Uterus (tissue), 2 donors: ENCODE measurements around the gene RAB4B.
"Not testable (repeated sequence)": the region's sequence is repeated elsewhere in the genome, so short reads cannot be mapped to it uniquely, and the experiment has no call there.

Source experiments
- POLR2A ChIP-seq, 2 donors: fragments of 450-650 bp; IDR thresholded peaks; one replicate each; pipeline ENCODE4 v1.6.1; 2016; ENCODE audit warnings: antibody characterized with exemption in 2 of 2, mild to moderate bottlenecking in 1 of 2, moderate library complexity in 1 of 2
- TF ChIP-seq, protein P1 (sequence below), 4 experiments: fragments of 200-600 bp in 2 of 4; fragments of 450-650 bp in 2 of 4; sonication (generic) in 2 of 4; IDR thresholded peaks; one replicate each; pipeline ENCODE4 v1.5.1; 2016 to 2019; ENCODE audit warnings: antibody characterized with exemption in 4 of 4, mild to moderate bottlenecking in 2 of 4, moderate library complexity in 1 of 4

DNA sequence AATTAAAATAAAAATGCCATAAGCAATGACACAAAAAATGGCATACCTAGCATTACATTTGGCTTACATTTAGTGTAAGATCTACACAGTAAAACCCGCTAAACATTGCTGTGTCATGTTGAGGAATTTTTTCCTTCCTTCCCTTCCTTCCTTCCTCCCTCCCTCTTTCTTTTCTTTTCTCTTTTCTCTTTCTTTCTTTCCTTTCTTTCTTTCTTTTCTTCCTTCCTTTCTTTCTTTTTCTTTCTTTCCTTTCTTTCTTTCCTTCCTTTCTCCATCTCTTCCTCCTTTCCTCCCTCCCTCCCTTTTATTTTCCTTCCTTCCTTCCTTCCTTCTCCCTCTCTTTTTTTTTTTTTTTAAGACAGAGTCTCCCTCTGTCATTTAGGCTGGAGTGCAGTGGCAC is 60.4 kb downstream of the RAB4B start:
- TF ChIP-seq, protein P1, sequence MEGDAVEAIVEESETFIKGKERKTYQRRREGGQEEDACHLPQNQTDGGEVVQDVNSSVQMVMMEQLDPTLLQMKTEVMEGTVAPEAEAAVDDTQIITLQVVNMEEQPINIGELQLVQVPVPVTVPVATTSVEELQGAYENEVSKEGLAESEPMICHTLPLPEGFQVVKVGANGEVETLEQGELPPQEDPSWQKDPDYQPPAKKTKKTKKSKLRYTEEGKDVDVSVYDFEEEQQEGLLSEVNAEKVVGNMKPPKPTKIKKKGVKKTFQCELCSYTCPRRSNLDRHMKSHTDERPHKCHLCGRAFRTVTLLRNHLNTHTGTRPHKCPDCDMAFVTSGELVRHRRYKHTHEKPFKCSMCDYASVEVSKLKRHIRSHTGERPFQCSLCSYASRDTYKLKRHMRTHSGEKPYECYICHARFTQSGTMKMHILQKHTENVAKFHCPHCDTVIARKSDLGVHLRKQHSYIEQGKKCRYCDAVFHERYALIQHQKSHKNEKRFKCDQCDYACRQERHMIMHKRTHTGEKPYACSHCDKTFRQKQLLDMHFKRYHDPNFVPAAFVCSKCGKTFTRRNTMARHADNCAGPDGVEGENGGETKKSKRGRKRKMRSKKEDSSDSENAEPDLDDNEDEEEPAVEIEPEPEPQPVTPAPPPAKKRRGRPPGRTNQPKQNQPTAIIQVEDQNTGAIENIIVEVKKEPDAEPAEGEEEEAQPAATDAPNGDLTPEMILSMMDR (IDR thresholded peaks at IDR 0.05) = not testable (repeated sequence)
- TF ChIP-seq POLR2A (IDR thresholded peaks at IDR 0.05) = not testable (repeated sequence)
